WERI-Rb-1 (cell line): ENCODE results near the gene FTCD.

Experiments
- DNase-seq: peaks from one replicate; pipeline ENCODE4 v3.0.0-alpha.2; 2020
- H3K27ac ChIP-seq: fragments of 250-450 bp; sonication (Bioruptor Pico); 2 replicates; pipeline ENCODE4 v1.5.1; 2020; ENCODE audit warnings: mild to moderate bottlenecking, moderate library complexity
- H3K27me3 ChIP-seq: fragments of 250-450 bp; sonication (Bioruptor Pico); 2 replicates; pipeline ENCODE4 v1.5.1; 2021; ENCODE audit warnings: mild to moderate bottlenecking, low read depth, moderate library complexity; ENCODE audit not compliant: insufficient read depth, severe bottlenecking
- H3K36me3 ChIP-seq: fragments of 250-450 bp; sonication (Bioruptor Pico); 2 replicates; pipeline ENCODE4 v1.5.1; 2020; ENCODE audit warnings: mild to moderate bottlenecking, moderate library complexity
- H3K4me3 ChIP-seq: 2 replicates; pipeline ENCODE4 v1.5.1; 2011; ENCODE audit warnings: low read depth, mild to moderate bottlenecking, control low read depth, low read length
- H3K9me3 ChIP-seq: fragments of 250-450 bp; sonication (Bioruptor Pico); 2 replicates; pipeline ENCODE4 v1.5.1; 2021; ENCODE audit warnings: mild to moderate bottlenecking, moderate library complexity; ENCODE audit not compliant: severe bottlenecking
- TF ChIP-seq, protein P1 (sequence below): IDR thresholded peaks from 2 replicates; pipeline ENCODE4 v1.5.1; 2011; ENCODE audit warnings: low read depth, mild to moderate bottlenecking, control low read depth, inconsistent platforms, low read length

FTCD gene

DNA sequence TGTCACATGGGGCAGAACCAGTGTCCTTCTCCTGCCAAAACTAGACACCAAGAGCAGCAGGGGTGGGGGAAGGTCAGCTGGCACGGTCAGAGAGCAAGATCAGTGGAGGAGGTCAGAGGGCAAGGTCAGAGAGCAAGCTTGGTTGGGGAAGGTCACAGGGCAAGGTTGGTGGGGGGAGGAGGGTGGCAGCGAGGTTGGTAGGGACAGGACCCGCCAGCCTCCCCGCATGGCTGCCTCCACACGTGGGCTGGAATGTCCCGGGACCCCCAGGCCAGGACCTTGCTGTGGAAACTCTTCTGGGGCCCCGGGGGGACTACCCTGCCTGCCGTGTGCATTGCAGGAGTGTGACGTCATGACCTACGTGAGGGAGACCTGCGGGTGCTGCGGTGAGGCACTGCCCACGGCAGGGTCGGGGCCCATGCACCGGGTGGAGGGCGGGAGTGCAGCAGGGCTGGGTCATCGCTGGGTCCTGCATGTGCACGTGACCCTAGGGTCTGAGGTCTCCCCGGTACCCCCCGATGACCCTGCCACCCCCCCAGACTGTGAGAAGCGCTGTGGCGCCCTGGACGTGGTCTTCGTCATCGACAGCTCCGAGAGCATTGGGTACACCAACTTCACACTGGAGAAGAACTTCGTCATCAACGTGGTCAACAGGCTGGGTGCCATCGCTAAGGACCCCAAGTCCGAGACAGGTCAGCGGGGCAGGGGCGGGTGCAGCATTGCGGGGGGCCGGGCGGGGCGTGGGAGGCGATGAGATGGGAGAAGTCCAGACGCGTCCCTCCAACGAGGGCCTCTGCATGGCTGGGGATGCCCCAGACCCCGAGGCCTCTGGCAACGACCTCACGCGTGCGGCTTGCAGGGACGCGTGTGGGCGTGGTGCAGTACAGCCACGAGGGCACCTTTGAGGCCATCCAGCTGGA, 30.2 kb downstream of the FTCD start:
- DNase-seq = peak; percentile 6
- peaks cover 25% of the 10 kb centered on the region for H3K36me3 ChIP-seq
- TF ChIP-seq, protein P1, sequence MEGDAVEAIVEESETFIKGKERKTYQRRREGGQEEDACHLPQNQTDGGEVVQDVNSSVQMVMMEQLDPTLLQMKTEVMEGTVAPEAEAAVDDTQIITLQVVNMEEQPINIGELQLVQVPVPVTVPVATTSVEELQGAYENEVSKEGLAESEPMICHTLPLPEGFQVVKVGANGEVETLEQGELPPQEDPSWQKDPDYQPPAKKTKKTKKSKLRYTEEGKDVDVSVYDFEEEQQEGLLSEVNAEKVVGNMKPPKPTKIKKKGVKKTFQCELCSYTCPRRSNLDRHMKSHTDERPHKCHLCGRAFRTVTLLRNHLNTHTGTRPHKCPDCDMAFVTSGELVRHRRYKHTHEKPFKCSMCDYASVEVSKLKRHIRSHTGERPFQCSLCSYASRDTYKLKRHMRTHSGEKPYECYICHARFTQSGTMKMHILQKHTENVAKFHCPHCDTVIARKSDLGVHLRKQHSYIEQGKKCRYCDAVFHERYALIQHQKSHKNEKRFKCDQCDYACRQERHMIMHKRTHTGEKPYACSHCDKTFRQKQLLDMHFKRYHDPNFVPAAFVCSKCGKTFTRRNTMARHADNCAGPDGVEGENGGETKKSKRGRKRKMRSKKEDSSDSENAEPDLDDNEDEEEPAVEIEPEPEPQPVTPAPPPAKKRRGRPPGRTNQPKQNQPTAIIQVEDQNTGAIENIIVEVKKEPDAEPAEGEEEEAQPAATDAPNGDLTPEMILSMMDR = no peak
- H3K27me3 ChIP-seq = no peaks in the 10 kb centered on the region
- no peak overlapping the region for H3K4me3 ChIP-seq
- H3K27ac ChIP-seq = no peak overlapping the region
- no peaks in the 10 kb centered on the region for H3K9me3 ChIP-seq

DNA sequence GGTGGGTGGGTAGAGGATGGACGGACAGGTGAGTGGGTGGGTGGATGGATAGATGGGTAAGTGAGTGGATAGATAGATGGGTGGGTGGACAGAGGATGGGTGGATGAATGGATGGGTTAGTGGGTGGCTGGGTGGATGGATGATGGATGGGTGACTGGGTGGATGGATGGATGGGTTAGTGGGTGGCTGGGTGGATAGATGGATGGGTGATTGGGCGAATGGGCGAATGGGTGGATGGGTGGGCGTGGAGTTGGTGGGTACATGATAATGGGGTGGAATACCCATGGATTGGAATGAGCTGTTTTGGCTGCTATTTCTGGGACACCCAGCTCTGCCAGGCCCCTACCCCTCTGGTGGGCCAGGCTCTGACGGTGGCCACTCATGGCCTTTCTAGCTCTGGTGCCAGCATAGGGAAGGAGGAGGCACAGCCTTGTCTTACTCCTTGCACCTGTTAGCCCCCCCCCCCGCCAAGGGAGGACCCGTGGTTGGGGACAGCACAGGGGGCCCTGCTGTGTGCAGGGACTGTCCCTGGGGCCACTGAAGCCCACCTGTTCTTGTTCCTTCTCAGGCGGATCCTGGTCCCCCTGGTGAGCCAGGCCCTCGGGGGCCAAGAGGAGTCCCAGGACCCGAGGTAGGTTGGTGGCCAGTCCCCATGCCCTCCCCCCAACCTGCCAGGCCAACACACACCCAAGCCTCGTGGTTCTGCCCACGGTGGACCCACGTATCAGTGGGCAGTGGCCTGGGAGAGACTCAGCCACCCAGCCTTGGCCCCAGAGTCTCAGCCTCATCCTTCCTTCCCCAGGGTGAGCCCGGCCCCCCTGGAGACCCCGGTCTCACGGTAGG, 31.1 kb downstream of the FTCD start:
- Histone ChIP-seq H3K4me3 (no peak overlapping the region), H3K9me3 (no peaks in the 10 kb centered on the region), H3K27me3 (no peaks in the 10 kb centered on the region), H3K27ac (no peak overlapping the region), H3K36me3 (peaks cover 25% of the 10 kb centered on the region)
- TF ChIP-seq, protein P1 = no peak
- peak; percentile 7 for DNase-seq

DNA sequence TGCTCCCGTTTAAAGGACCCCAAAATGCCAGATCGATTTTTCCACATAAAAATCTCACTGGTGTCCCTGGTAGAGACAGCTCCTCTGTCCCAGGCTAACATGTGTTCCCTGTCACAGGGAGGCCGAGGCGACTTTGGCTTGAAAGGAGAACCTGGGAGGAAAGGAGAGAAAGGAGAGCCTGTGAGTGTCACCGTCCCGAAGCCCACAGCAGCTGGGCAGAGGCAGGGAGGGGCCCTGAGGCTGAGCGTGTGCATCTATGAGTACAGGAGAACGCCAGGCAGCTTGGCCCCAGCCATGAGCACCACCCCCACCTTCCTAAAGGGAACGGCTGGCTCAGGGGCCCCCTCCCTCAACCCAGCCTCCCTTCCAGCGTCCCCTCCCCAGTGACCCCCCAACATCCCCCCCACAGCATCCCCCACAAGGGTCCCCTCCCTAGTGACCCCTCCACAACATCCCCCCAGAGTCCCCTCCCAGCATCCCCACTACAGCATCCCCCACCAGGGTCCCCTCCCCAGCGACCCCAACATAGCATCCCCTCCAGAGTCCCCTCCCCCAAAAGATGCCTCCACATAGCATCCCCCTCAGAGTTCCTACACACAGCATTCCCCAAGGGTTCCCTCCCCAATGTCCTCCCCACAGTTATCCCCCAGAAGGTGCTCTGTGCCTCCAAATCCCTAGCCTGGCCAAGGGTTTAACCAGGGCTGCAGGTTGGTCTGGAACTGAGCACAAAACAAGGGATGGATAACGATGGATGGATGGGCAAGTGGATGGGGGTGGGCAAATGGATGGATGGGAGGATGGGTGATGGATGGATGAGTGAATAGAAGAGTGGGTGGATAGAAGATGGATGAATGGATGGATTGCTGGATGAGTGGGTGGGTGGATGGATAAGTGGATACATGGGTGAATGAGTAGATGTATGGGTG, 32.4 kb downstream of the FTCD start:
- Histone ChIP-seq H3K27ac (no peak overlapping the region), H3K9me3 (no peaks in the 10 kb centered on the region), H3K36me3 (peaks cover 25% of the 10 kb centered on the region), H3K27me3 (no peaks in the 10 kb centered on the region), H3K4me3 (no peak overlapping the region)
- TF ChIP-seq, protein P1 = no peak
- no peak for DNase-seq

GRCh38 chr21:46122237-46122671, 33.1 kb downstream of the FTCD start:
- H3K27ac ChIP-seq = no peak overlapping the region
- no peak overlapping the region for H3K4me3 ChIP-seq
- H3K27me3 ChIP-seq = no peaks in the 10 kb centered on the region
- no peaks in the 10 kb centered on the region for H3K9me3 ChIP-seq
- H3K36me3 ChIP-seq = peaks cover 25% of the 10 kb centered on the region
- TF ChIP-seq, protein P1 = no peak
- DNase-seq = no peak

DNA sequence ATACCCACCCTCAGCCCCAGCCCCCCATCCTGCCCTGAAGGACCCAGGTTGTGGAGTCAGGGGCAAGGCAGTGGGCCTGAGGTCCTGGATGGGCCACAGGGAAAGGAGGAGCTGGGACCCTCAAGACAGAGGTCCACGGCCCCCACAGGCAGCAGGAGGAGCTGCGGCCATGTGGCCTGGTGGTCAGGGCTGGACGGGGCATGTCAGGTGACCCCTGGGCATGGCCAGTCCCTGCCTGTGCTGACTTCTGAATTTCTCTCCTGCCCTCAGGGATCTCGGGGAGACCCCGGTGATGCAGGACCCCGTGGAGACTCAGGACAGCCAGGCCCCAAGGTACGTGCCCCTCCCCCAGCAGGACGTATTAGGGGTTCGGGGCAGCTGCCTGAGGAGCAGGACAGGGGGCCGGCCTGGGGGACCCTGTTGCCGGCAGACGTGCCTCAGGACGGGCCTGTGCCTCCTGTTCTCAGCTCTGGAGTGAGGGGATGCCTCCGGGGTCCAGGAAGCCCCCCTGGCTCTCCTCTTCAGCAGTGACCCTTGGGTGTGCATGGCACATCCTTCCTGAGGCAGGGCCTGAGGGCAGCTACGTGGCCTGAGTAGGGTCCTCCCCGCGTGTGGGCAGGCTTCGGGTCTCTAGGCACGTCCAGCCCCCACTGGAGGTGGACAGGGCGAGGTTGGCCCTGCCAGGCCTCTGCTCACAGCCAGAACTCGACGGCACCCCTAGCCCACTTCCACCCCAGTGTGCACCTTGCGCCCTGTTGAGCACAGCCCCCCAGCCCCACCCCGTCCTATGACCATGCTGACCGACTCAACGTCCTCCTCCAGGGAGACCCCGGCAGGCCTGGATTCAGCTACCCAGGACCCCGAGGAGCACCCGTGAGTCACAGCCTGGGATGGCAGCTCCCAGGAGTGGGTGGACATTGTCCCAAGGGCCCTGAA, 33.8 kb downstream of the FTCD start:
- no peaks in the 10 kb centered on the region for H3K27me3 ChIP-seq
- TF ChIP-seq, protein P1 = no peak
- no peak overlapping the region for H3K27ac ChIP-seq
- no peaks in the 10 kb centered on the region for H3K9me3 ChIP-seq
- peaks cover 25% of the 10 kb centered on the region for H3K36me3 ChIP-seq
- peak; percentile 9 for DNase-seq
- H3K4me3 ChIP-seq = no peak overlapping the region
